Stimulated activated memory B cell treated with anti-CD40 and anti-IgM and Interleukin-4, amounts not matched to agents 10 μg/mL and 1 μg/mL and 100 μg/mL, for 72 hours (primary cell): ENCODE results near the gene PLCL1.

Experiments
- ATAC-seq: fragments of 150-1000 bp; cut with Tn5 transposase; 2 replicates; pipeline ENCODE4 v1.10.0; 2021
- H3K27ac Mint-ChIP-seq: one replicate; pipeline ENCODE4 v1.8.0; 2022; ENCODE audit warnings: mild to moderate bottlenecking, mixed read lengths
- H3K27me3 Mint-ChIP-seq: one replicate; pipeline ENCODE4 v1.8.0; 2022; ENCODE audit warnings: mixed read lengths
- H3K36me3 Mint-ChIP-seq: one replicate; pipeline ENCODE4 v1.8.0; 2022; ENCODE audit warnings: mixed read lengths
- H3K4me1 Mint-ChIP-seq: one replicate; pipeline ENCODE4 v1.8.0; 2022; ENCODE audit warnings: mixed read lengths
- H3K4me3 Mint-ChIP-seq: one replicate; pipeline ENCODE4 v1.8.0; 2022; ENCODE audit warnings: mild to moderate bottlenecking, moderate library complexity, mixed read lengths
- H3K9me3 Mint-ChIP-seq: one replicate; pipeline ENCODE4 v1.8.0; 2022; ENCODE audit warnings: mixed read lengths

The PLCL1 gene

DNA sequence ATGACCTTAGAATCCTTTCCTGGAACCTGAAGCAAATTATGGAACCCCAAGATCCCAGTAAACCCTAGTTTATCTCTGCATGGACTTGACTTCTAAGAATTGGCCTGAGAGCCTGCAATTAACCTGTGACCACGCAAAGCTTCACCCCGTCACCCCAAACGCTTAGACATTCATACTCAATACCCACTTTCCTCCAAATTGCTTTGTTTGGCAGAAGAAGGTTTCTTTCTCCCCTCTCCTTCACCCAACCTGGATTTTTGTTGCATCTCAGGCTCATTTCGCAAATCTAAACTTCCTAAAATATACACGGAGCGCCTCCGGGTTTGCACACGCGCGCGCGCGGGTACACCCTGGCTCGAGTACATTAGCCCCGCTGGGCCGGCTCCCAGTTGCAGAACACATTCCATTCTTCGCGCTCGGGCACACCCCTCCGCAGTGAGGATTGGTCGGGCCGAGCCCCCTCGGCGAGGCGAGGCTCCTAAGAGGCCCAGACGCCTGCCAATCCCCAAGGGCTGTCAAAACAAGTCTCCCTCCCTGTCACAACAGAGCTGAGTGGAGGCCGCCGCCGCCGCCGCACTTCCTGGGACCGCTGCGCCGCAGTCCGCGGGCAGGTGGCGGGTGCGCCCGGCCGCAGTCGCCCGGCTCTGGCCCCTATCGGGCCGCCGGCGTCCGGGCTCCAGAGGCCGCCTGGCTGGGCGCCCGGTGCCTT lies at the start of gene PLCL1:
PLCL1 (plus strand) TSS at position 545 of the 709 bp plus-strand sequence.
- ATAC-seq: peak; percentile 96
- peaks cover 67% of the 10 kb centered on the region for H3K27me3 Mint-ChIP-seq
- H3K9me3 Mint-ChIP-seq: no peaks in the 10 kb centered on the region
- peaks cover 16% of the 10 kb centered on the region for H3K4me1 Mint-ChIP-seq
- H3K4me3 Mint-ChIP-seq: peak within 1 kb of the TSS; percentile 86
- no peak within 1 kb of the TSS for H3K27ac Mint-ChIP-seq
- no peaks in the 10 kb centered on the region for H3K36me3 Mint-ChIP-seq

DNA sequence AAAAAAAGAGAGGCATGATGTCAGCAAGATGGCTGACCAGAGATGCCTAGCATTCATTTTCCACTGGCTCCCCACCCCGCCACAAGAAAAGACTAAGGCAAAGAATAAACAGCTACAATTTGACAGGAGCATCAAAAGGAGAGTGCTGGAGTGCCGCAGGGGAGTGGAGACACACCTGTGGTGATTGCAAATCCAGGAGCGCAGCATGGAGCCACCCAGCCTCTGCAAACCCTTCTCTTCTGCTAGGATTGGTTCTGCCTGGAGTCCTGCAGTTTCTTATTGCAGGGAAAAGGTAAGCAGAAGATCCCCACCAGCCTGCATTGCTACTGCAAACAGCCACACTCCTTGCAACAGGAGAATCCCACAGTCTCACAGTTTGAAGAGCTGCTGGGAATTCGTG lies 45.4 kb upstream of the PLCL1 start:
- no peak overlapping the region for H3K27ac Mint-ChIP-seq
- H3K36me3 Mint-ChIP-seq: no peaks in the 10 kb centered on the region
- H3K4me1 Mint-ChIP-seq: no peaks in the 10 kb centered on the region
- peaks cover 23% of the 10 kb centered on the region for H3K27me3 Mint-ChIP-seq
- ATAC-seq: no peak
- no peak overlapping the region for H3K4me3 Mint-ChIP-seq
- H3K9me3 Mint-ChIP-seq: peaks cover 18% of the 10 kb centered on the region

DNA sequence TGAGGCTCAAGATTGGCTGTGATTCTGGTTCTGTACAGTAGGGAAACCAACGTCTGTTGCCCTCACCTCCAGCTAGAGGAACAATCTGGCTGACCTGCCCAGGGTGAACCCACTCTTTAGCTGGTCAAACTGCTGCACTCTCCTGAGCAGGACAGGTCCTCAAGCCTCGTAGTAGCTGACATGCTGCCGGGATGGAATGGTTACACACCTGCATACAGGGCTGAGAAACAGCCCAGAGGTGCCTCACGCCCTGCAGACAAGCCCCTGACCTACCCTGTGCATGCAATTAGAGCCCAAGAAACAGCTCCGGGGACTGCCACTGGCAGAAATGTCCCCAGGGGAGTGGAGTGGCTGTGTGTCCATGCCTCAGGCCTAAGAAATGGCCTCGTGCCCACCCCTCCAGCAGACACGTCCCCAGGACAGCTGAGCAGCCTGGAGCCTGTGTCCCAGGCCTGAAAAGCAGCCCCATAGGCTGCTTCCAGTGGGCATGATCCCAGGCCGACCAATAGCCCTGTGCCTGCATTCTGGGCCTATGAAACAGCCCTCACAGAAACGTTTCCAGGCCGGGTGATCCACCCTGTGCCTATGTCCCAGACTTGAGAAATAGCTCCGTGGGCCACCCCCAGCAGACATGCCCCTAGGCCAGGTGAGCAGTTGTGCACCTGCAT lies 44.6 kb upstream of the PLCL1 start:
- Mint-ChIP-seq H3K4me3 (no peak overlapping the region), H3K27ac (no peak overlapping the region), H3K36me3 (no peaks in the 10 kb centered on the region), H3K4me1 (no peaks in the 10 kb centered on the region), H3K27me3 (peaks cover 23% of the 10 kb centered on the region), H3K9me3 (peaks cover 15% of the 10 kb centered on the region)
- ATAC-seq: no peak

DNA sequence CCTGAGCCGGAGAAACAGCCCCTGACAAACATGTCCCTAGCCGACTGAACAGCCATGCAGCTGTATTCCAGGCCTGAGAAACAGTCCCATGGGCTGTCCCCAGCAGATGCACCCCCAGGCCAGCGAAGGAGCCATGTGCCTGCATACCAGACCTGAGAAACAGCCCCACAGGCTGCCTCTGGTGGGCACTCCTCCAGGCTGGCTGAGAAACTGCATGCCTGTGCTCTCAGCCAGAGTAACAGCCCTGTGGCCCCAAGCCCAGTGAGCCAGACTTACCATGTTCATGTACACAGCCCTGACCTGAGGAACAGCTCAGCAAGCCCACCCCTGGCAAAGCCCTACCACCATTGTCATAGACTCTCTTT lies 44.1 kb upstream of the PLCL1 start:
- Mint-ChIP-seq H3K4me3 (no peak overlapping the region), H3K27me3 (peaks cover 23% of the 10 kb centered on the region)

DNA sequence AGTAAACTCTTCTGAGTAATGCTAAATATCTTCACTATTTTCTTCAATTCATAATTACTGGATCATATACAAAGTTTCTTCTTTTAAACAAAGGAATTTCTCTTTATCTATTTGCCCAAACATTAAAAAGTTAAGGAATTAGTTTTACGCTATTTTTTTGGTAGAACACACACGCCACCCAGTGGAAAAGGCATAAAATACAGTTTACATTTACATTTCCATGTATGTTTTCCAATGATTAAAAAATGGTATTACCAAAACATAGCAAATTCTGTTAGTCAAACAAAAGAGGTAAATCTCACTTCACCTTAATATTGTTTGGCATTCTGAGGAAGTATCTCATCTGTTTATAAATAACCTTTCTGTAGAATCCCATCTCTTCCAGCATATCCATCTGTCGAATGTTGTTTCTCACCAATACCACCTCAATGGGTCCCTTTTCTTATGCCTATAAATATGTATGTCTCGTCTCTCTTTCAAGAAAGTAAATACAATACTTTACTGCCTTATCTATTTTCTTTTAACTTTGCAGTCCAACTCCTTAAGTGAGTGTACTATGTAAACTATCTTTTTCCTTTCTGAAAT lies 26.5 kb upstream of the PLCL1 start:
- H3K4me1 Mint-ChIP-seq: no peaks in the 10 kb centered on the region
- peaks cover 7% of the 10 kb centered on the region for H3K27me3 Mint-ChIP-seq
- no peaks in the 10 kb centered on the region for H3K9me3 Mint-ChIP-seq
- H3K36me3 Mint-ChIP-seq: no peaks in the 10 kb centered on the region
- H3K27ac Mint-ChIP-seq: no peak overlapping the region
- no peak for ATAC-seq
- H3K4me3 Mint-ChIP-seq: no peak overlapping the region

More for the DNA sequence above, 44.1 kb upstream of the PLCL1 start:
- H3K9me3 Mint-ChIP-seq: peaks cover 15% of the 10 kb centered on the region
- no peaks in the 10 kb centered on the region for H3K4me1 Mint-ChIP-seq
- no peak overlapping the region for H3K27ac Mint-ChIP-seq
- ATAC-seq: no peak
- no peaks in the 10 kb centered on the region for H3K36me3 Mint-ChIP-seq

DNA sequence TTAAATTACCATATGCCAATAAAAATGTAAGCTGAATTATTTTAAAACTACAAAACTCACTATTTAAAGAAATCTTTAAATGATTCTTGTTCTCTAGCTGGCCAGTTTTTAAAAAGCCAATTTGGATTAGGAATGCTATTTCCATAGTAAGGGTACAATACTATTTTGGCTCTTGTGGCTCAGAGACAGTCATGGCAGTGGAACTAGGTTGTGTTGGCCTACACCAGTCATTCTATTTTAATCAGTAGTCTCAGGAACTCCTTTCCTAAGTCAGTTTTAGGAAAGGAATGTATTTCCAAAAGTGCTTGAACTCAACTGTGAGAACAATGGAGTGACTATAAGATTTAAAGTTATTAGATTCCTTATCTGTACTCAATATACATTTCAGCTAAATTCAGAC lies 25.1 kb upstream of the PLCL1 start:
- Mint-ChIP-seq H3K36me3 (no peaks in the 10 kb centered on the region), H3K4me1 (no peaks in the 10 kb centered on the region), H3K27me3 (peaks cover 7% of the 10 kb centered on the region), H3K27ac (no peak overlapping the region), H3K4me3 (no peak overlapping the region), H3K9me3 (no peaks in the 10 kb centered on the region)
- no peak for ATAC-seq

DNA sequence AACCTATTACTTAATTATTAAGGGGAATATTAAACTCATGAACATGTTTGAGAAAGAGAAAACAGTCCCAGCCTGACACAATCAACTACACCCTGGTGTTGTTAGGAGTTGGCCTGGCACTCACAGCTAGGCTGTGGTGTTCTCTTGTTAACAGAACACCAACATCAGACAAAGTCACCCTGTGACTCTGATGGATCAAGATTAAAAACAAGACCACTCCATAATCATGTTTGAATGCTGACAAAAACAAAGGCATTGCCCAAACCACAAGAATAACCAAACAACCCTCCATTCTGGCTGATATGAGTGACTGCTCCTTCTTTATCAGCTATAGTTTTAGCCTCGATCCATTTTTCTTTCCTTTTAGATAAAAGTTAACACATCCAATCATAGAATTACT lies 22.3 kb upstream of the PLCL1 start:
- Mint-ChIP-seq H3K27ac (no peak overlapping the region), H3K4me1 (peaks cover 6% of the 10 kb centered on the region), H3K27me3 (peaks cover 19% of the 10 kb centered on the region), H3K4me3 (no peak overlapping the region), H3K36me3 (no peaks in the 10 kb centered on the region), H3K9me3 (no peaks in the 10 kb centered on the region)
- no peak for ATAC-seq

DNA sequence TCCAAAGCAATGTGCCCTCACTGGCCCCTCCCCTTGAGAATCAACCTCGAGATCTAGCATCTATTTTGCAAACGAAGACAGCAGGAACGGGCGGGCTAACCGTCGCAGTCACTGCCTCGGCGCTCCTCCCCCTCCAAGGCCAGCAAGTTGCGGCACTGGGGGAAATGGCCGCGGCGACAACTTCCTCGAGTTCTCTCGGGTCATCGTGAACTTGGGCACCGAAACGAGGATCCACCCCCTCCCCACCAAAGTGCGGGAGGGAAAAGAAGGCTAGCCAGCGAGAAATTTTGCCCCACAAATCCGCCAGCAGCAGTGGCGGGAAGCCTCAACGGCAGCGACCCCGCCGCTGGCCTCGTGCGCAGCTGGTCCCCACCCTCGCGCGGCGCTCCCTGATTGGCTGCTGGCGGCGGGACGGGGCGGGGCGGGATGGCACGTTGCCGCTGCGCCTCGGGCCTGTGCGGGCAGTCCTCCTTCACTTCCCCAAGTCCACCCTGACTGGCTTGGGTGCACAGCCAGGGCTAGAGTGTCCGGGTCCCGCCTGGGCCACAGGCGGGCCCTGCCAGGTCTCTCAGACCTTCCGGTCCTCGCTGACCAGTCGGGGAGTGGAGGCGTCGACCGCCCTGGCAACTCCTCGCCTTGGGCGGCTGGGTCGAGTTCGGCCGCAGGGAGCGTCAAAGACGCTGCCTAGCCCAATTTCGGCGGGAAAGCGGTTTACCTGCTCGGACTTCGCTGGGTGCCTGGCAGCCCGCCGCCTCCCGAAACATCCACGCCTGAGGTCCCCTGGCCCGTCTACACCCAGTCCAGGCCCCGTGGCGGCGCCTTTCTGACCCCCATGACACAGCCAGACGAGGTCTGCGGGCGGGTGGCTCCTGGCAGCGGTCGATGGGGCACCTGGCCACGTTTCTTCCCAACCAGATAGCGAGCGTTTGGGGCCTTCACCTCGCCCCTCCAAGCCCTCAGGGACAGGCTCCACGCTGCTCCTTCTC lies 19.1 kb upstream of the PLCL1 start, which contains the start of gene BOLL:
BOLL (minus strand) TSS at position 364 of the 986 bp plus-strand sequence. CDS start 3,469 bp downstream, outside the sequence.
- no peak within 1 kb of the TSS for H3K27ac Mint-ChIP-seq
- H3K9me3 Mint-ChIP-seq: no peaks in the 10 kb centered on the region
- H3K4me3 Mint-ChIP-seq: peak within 1 kb of the TSS; percentile 73
- ATAC-seq: no peak
- peaks cover 6% of the 10 kb centered on the region for H3K4me1 Mint-ChIP-seq
- no peaks in the 10 kb centered on the region for H3K36me3 Mint-ChIP-seq
- peaks cover 35% of the 10 kb centered on the region for H3K27me3 Mint-ChIP-seq

DNA sequence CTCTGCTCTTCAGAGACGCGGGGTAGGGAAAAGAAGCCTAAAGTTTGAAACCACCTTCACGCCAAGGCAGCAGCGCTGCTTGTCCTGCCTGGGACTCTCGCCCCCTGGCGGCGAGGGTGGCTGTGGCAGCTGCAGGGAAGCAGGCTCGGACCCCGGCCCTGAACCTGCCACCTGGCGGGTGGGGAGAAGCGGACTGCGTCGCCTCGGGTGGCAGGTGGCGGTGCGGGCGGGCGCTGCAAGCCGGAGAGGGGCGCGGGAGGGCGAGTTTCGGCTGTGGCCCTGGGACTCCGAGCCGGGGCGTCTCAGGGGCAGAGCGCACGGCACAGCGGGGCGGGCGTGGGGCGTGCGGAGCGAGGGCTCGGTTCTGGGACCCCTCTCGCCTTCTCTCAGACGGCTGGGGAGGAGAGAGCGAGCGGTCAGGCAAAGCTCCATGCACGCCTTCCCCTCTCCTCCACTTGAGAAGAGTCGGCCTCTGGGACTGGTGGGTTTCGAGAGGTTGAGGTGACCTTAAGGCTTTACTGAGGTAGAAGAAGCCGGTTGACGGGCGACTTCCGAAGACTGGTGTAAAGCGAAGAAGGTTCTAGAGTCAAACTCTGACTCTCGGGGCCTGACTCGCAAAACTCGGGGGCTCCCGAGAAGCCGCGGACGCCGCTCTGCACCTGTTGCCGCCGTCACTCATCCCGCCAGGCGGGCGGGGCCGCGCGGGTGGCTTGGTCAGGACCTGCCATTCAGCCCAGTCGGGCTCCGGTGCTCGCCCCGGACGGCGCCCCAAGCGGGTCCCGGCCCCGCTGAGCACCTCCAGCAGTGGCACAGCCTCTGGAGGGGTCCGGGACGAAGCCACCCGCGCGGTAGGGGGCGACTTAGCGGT lies 18.1 kb upstream of the PLCL1 start:
- H3K36me3 Mint-ChIP-seq: no peaks in the 10 kb centered on the region
- peak; percentile 63 for ATAC-seq
- H3K9me3 Mint-ChIP-seq: no peaks in the 10 kb centered on the region
- peak overlapping the region; percentile 73 for H3K4me3 Mint-ChIP-seq
- peaks cover 43% of the 10 kb centered on the region for H3K27me3 Mint-ChIP-seq
- H3K4me1 Mint-ChIP-seq: peaks cover 6% of the 10 kb centered on the region
- no peak overlapping the region for H3K27ac Mint-ChIP-seq

DNA sequence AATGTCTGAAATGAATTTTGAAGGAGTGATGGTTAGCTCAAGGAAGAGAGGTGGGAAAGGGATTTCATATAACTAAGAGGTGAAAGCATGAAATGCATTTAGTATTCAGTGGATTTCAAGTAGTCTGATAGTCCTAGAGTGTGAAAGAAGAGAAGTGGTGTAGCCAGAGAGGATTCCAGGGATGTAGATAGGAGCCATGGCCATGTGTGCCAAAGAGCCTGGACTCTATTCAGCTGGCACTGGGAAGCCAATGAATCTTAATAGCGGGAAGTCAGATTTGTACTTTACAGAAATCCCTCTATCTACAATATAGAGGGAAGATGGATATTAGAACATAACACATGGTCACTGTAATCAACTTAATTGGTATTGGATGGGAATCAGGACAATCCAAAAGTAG lies 10.9 kb upstream of the PLCL1 start:
- Mint-ChIP-seq H3K4me1 (no peaks in the 10 kb centered on the region), H3K9me3 (no peaks in the 10 kb centered on the region), H3K4me3 (no peak overlapping the region), H3K36me3 (no peaks in the 10 kb centered on the region), H3K27ac (no peak overlapping the region), H3K27me3 (peaks cover 52% of the 10 kb centered on the region)
- no peak for ATAC-seq

DNA sequence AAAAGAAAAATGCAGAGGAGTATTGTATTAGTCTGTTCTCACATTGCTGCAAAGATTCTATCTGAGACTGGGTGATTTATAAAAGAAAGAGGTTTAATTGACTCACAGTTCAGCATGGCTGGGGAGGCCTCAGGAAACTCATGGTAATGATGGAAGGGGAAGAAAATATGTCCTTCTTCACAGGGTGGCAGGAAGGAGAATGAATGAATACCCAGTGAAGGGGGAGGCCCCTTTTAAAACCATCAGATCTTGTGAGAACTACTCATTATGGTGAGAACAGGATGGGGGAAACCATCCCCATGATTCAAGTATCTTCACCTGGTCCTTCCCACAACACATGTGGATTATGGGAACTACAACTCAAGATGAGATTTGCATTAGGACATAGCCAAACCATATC lies 9.1 kb upstream of the PLCL1 start:
- no peak overlapping the region for H3K27ac Mint-ChIP-seq
- H3K27me3 Mint-ChIP-seq: peaks cover 63% of the 10 kb centered on the region
- no peaks in the 10 kb centered on the region for H3K36me3 Mint-ChIP-seq
- no peak overlapping the region for H3K4me3 Mint-ChIP-seq
- no peak for ATAC-seq
- H3K9me3 Mint-ChIP-seq: no peaks in the 10 kb centered on the region
- no peaks in the 10 kb centered on the region for H3K4me1 Mint-ChIP-seq

DNA sequence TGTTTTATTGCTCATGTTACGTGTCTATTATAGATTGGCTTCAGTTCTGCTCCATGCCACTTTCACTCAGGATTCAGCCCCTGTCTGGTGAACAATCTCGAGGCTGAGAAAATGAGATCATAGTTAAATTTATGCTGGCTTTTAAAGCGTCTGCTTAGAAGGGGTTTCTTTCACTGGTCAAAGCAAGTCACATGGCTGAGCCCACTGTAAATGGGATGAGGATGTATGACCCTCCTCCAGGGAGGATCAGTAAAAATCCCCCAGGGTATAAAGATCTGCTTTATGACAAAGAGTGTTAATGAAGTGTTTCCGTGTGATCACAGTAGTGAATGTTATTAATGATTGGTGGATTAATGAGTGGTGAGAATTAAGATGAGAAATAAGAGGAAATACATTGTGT lies 6.2 kb upstream of the PLCL1 start:
- Mint-ChIP-seq H3K36me3 (no peaks in the 10 kb centered on the region), H3K9me3 (no peaks in the 10 kb centered on the region), H3K27ac (no peak overlapping the region), H3K4me3 (no peak overlapping the region), H3K4me1 (no peaks in the 10 kb centered on the region), H3K27me3 (peaks cover 68% of the 10 kb centered on the region)
- no peak for ATAC-seq

DNA sequence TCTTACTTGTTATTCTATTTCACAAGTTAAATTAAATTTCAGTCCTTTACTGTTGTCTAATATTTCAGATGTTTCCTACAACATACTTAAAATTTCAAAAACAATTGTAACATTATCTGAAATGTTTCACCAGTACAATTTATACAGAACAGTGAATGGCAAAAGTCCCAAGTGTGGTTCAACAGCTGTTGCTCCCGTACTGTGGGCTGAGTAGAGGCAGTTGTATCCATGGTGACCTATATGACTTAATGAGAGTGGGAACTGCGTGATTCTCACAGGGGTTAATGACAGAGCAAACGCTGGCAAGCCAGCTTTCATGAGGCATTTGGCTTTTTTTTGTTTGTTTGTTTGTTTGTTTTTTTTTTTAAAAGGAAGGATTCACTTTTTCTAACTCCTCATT lies 5.3 kb upstream of the PLCL1 start:
- Mint-ChIP-seq H3K27me3 (peaks cover 64% of the 10 kb centered on the region), H3K27ac (no peak overlapping the region), H3K9me3 (no peaks in the 10 kb centered on the region), H3K36me3 (no peaks in the 10 kb centered on the region), H3K4me3 (no peak overlapping the region), H3K4me1 (peaks cover 4% of the 10 kb centered on the region)
- ATAC-seq: no peak

DNA sequence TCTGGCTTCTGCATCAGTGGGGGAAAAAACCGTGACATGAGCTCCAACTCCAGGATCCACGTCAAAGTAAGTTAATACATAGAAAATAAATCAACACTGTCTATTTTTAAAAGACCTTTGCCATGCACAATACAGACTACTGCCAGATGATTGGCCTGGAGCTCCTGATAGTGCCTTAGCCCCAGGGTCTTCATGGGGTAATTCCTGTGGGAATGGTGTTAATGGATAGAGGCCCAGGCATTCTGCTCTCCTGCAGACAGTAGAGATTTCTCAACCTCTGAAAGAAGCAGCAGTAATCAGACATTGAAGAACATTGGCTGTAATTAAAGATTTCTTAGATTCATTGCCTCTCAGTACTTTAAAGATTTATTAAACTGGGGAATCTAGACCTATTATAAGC lies 4.3 kb upstream of the PLCL1 start:
- Mint-ChIP-seq H3K27ac (no peak overlapping the region), H3K9me3 (no peaks in the 10 kb centered on the region), H3K4me3 (no peak overlapping the region), H3K36me3 (no peaks in the 10 kb centered on the region), H3K27me3 (peaks cover 69% of the 10 kb centered on the region), H3K4me1 (peaks cover 11% of the 10 kb centered on the region)
- ATAC-seq: no peak
